A673 (cell line): ENCODE measurements around the gene NLRP5.

Experiments
- CTCF ChIP-seq: fragments of 300-800, 200-600 bp; sonication (generic); conservative IDR thresholded peaks from 2 replicates; pipeline ENCODE4 v1.5.1; 2017; ENCODE audit warnings: low read depth, mild to moderate bottlenecking, antibody characterized with exemption, low read length, moderate library complexity, mixed read lengths
- EZH2 ChIP-seq: fragments of 200-600 bp; sonication (generic); IDR thresholded peaks from 2 replicates; pipeline ENCODE4 v1.6.1; 2017; ENCODE audit warnings: borderline replicate concordance, low read depth, mild to moderate bottlenecking, mixed read lengths, antibody characterized with exemption, low read length; ENCODE audit not compliant: poor library complexity, severe bottlenecking

GRCh38 chr19:55986487-55986886 is at the start of gene NLRP5:
- TF ChIP-seq EZH2 (no peak), CTCF (no peak)
